CD4-positive, alpha-beta T cell treated with Interleukin-17A for 1 hour (primary cell): Measurements from ENCODE around the gene TBC1D14.

ENCODE experiments used
- DNase-seq: peaks from one replicate; pipeline ENCODE4 v3.0.0-alpha.2; 2020

Gene TBC1D14

GRCh38 chr4:7004331-7004730, 94.7 kb downstream of the TBC1D14 start:
- DNase-seq = no peak

DNA sequence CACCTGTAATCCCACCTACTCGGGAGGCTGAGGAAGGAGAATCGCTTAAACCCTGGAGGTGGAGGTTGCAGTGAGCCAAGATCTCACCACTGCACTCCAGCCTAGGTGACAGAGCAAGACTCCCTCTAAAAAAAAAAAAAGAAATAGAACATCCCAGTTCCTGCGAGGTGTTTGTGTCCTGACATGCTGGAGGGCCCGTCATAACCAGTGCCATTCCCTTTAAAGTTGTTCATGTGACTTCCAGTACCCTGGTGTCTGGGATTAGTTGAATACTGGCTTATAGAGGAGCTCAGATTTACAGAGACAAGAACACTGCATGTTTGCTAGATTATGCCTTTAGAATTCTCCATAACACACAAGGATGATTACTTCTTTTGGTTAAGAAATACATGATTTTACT, 95.9 kb downstream of the TBC1D14 start:
- no peak for DNase-seq

DNA sequence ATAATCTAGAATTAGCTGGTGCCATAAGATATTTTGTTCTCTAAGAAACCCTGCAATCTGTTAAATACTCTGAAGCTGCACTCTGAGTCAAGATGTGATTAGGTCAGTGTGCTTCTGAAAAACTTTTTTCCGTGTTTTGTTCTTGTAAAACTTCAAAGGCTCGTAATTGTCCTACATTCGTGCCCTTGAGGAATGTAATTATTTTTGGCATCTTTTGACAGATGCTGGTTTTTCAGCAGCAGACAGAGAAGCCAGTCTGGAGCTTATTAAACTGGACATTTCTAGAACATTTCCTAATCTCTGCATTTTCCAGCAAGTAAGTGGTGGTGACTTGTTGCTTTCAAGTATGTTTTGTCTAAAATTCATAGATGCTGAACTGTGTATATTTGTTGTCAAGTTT, 96.8 kb downstream of the TBC1D14 start:
- DNase-seq = no peak

DNA sequence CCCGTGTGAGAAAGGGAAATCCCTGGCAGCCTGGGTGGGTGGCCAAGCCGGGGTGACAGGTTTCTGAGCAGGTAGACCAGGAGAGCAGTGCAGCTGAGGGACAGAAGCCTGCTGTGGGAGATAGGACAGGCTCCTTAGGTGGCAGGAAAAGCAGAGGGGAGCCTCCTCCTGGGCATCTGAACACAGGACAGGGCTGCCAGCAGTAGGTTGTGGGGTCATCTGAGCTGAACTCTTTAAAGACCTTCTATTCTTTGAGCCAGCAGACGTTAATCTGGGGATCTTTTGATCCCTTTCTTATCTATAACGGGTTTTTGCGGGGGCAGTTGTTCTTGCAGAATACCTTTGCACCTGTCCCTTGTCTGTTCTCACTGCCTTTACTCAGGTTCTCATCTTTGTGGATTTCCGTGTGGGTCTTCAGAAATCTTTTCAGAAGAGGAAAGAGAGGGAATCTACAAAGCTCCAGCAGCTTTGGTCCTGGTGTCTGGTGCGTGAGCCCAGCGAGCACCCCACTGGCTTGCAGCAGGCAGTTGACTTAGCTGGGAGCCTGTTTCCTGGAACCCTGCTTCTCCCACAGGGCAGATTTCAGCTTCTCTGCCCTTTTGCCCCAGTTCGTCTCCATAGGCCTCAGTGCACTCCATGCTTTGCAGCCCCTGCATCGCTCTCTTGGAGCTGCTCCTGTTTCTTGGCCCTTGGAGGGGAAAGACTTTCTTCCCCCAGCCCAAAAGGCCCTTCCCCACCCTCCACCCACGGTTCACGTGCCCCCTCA, 97.7 kb downstream of the TBC1D14 start:
- DNase-seq = no peak

DNA sequence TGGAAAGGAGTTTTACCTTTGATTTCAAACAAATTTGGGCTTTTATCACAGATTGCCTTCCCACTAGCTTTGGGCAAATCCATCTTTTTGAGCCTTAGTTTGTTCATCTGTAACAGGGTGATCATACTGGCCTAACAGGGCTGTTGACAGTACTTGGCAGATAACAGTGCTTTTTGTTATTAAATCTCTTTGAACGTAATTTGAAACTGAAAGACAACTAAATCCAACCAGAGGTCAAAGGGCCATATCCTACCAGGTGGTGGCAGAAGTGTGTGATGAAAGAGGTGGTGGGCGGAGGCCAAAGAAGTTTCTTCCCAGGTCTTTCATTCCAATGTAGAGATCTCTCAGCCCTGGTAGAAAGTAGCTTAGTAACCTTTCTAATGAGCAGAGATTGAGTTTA, 98.3 kb downstream of the TBC1D14 start:
- DNase-seq = no peak

- DNase-seq = no peak
These were observed 99.9 kb downstream of the TBC1D14 start for GRCh38 chr4:7009564-7009963.

- DNase-seq = no peak
These were observed 103.5 kb downstream of the TBC1D14 start for GRCh38 chr4:7013175-7013574.

DNA sequence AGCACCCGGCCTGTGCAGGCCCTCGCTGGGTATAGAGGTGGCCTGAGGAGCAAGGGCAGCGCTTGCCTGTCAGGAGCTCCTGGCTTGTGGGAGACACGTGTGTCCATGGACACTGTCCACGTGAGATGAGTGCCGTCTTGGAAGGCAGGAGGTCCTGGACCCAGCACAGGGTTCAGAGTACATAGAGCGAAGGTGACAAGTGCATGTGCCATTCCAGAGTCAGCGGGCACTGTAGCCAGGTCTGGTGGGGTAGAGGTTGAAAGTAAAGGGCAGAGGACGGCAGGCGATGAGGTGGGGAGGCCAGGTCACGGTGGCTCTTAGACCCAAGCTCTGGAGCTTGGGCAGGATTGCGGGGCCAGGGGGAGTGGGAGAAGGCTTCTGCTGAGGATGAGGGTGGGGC, 105.2 kb downstream of the TBC1D14 start:
- no peak for DNase-seq

DNA sequence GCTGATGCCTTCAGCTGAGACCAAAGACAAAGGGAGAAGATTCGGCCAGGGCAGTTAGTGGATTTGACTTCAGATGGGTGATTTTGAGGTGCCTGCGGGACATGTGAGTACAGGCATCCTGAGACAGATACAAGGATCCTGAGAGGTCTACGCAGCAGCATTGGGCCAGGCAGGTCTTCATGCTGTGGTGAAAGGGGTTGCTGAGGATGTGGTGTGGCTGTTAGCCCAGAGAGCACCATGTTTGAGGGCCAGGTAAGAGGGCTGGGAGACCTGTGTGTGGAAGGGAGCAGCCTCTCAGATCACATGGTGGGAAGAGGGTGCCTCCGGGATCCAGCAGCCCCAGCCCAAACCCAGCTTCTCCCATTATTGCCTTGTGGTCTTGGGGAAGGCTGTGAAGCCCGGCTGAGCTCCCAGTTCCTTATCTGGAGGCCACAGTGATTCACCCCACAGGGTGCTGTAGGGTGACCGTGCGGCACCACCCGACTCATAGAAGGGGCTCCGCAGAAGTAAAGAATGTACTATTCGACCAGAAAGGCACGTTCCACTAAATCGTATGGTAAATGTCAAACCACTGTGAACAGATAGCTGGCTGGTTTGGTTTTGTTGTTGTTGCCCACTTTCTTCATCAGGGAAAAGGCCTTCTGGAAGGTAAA, 105.9 kb downstream of the TBC1D14 start:
- no peak for DNase-seq

- DNase-seq = no peak
These were observed 106.5 kb downstream of the TBC1D14 start for GRCh38 chr4:7016086-7016485.

DNA sequence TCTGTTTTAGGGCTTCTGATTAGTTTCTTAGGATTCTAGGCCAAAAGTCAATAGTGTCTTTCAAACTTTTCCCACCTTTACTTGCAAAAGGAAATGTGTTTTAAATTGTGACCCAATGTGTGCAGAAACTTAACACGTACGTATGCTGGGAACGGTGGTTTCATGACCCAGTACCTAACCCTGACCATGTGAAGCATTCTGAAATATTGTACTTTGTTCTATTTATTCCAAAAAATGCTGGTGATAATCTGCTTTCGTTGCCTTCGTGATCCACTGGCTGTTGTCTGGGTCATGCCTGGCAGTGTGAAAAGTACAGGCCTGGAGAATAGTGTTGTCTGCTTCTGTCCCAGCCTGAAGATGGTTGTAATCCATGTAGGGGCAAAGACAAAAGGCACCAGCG, 106.9 kb downstream of the TBC1D14 start:
- no peak for DNase-seq

DNA sequence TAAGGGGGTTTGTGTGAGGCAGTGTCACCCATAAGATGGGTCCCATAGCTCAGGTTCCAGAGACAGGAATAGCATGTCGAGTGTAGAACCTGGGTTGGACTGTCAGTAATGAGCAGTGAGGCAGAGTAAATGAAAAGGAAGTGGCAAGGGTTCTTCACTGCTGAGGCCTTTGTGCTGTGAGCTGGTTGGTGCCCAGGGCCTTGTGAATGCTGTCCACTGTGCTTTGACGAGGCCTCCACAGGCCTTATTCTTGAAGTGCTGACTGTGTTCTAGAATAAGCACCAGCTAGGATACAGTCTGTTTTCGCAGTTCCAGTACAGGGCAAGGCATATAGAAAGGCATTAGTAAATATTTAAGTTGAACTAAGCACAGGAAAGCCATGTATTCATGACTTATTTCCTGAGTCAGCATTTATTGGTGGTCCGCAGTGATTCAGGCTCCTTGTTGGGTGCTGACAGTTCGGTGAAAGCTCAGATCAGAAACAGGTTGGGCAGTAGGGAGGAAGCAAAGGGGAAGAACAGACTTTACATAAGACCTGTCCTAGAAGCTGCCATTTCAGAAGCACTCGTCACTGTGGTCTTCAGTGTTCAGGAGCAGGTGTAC, 107.9 kb downstream of the TBC1D14 start:
- DNase-seq = no peak

- no peak for DNase-seq
These were observed 108.7 kb downstream of the TBC1D14 start for GRCh38 chr4:7018281-7018680.

GRCh38 chr4:7019367-7019766, 109.7 kb downstream of the TBC1D14 start:
- no peak for DNase-seq

- no peak for DNase-seq
These were observed 110.7 kb downstream of the TBC1D14 start for GRCh38 chr4:7020290-7020689.

DNA sequence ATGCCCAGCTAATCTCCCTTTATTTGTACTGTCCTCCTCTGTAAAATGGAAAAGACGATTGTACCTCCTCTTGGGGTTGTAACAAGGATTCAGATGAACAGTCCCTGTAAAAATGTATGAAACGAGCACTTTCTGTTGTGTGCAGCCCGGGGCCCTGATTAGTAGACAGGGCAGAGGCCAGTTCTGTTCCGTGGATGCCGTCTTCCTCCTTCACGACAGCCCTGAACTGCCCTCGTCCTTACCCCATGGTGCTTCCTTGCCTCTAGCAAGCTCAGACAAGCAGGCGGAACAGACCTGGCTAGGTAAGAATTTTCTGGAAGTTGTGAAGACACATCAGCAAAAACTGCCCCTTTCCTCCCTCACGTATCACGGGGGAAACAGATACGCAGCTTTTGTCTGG, 111.2 kb downstream of the TBC1D14 start:
- DNase-seq = no peak

GRCh38 chr4:7021355-7021754, 111.7 kb downstream of the TBC1D14 start:
- no peak for DNase-seq

GRCh38 chr4:7021930-7022664, 112.5 kb downstream of the TBC1D14 start:
- DNase-seq = no peak

DNA sequence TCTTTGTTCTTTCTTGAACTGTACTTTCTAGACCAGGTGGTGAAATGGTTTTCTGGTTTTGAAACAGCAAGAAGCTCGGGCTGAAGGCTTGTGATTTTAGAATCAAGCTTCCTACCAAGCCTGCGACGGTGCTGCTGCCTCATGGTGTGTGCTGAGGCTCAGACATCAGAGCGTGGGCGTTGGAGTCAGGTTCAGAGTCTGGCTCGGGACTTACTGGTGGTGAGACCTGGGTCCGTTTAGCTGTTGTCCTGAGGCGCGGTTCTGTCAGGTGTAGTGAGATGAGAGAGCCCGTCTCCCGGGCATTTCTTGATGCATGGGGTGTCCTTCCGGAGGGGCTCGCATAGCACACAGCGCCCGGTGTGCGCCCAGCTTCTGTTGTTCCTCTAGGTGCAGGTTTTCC, 113.9 kb downstream of the TBC1D14 start:
- no peak for DNase-seq

DNA sequence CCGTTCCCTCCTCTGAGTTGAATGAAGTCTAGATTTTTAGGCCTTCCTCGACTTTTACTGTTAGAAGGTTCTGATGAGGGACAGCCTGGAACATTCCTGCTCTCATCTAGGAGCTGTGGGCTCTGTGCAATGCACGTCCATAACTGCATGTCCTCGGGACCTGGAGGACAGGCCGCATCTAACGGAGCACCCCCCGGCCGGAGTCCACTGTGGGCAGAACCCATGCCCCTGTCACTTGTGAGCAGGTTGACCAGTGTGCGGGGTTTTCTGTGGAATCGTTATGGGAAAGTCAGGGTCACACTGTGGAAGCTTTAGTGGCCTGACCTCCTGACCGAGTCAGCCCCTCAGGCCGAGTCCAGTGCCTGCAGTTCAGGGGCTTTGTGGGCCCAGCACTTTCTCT, 114.3 kb downstream of the TBC1D14 start:
- DNase-seq = no peak

GRCh38 chr4:7024336-7024890, 114.8 kb downstream of the TBC1D14 start:
- no peak for DNase-seq

DNA sequence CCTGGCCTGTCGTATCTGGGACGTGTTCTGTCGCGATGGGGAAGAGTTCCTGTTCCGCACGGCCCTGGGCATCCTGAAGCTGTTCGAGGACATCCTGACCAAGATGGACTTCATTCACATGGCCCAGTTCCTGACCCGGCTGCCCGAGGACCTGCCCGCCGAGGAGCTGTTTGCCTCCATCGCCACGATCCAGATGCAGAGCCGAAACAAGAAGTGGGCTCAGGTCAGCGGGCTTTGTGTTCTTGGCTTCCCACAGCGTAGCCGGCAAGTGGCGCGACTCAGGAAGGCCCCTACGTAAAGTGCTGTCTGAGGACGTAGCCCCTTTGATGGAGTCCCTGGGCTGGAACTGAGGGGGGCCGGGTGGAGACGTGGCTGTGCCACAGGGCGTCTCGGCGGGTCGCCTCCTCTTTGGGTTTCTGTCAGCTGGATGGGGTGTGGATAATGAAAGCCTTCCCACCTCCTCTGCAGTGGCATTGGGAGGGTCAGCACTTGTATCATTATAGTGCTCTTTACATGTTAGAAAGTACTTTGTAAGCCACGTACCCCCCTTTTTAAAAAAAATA, 115.5 kb downstream of the TBC1D14 start:
- no peak for DNase-seq

- DNase-seq = no peak
These were observed 116.5 kb downstream of the TBC1D14 start for GRCh38 chr4:7026107-7026506.
